ENCODE data around the gene GGCT. TPM values are rescaled to one million over a fixed set of nuclear protein-coding genes. Genes with fewer than 3 reads are reported as not detected.
"Not testable (repeated sequence)": the region's sequence is repeated elsewhere in the genome, so short reads cannot be mapped to it uniquely, and the experiment has no call there.

GGCT gene
- total and polyA plus RNA-seq, 2 donors (not counting 3 experiments of a cell fraction or from before 2014, with no cell fraction given): 21.1 to 44.3 TPM

GRCh38 chr7:30527297-30527696, 22.7 kb upstream of the GGCT start:
- intact Hi-C loops (cut with micrococcal nuclease); dilution Hi-C loops (cut with MboI; ENCODE audit: extremely low pct_ligation_motif_present, low sequenced_read_pairs); FAIRE-seq; POLR2A ChIA-PET; H3K4me2 ChIP-seq (ENCODE audit: insufficient read depth, low read length); H3K27me3 ChIP-seq (ENCODE audit: control insufficient read depth in 2 of 2, insufficient read depth in 2 of 2, low read length in 2 of 2); H3K36me3 ChIP-seq (ENCODE audit: control insufficient read depth in 2 of 2, extremely low read depth in 1 of 2, insufficient read depth in 2 of 2, low read length in 2 of 2); H4K20me1 ChIP-seq (replicated peaks; ENCODE audit: control insufficient read depth, extremely low read depth, insufficient read depth, low read length); DNase-seq (ENCODE audit: low read depth, low spot score); H3K9me1 ChIP-seq (replicated peaks; ENCODE audit: control insufficient read depth, extremely low read depth, insufficient read depth, low read length); BruUV-seq (replicated peaks); H3K9me3 ChIP-seq (replicated peaks; ENCODE audit: control insufficient read depth, insufficient read depth, low read length); H3K27ac ChIP-seq (ENCODE audit: insufficient read depth, low read depth, low read length); H3K4me3 ChIP-seq (replicated peaks in 1 of 3; ENCODE audit: insufficient read depth in 1 of 3, low read depth in 1 of 3, low read length in 3 of 3); H3K9ac ChIP-seq (replicated peaks; ENCODE audit: extremely low read depth, insufficient read depth, low read length); H3K79me2 ChIP-seq (ENCODE audit: control insufficient read depth, insufficient read depth, low read length); H2AFZ ChIP-seq (ENCODE audit: low read depth, low read length); H3K4me1 ChIP-seq (ENCODE audit: control insufficient read depth, extremely low read depth, insufficient read depth, low read length): not testable (repeated sequence)
- CTCF ChIA-PET: interaction anchor here (0.8 to 1.0 kb wide), 2 partner anchors 36 to 37 kb away, joined by 3 to 4 read pairs; no protein-coding TSS in a partner anchor

GRCh38 chr7:30526163-30526562, 21.5 kb upstream of the GGCT start:
- dilution Hi-C loops (cut with MboI; ENCODE audit: extremely low pct_ligation_motif_present, low sequenced_read_pairs): no loop called here
- CTCF ChIA-PET: interaction anchor here (0.8 kb wide), 1 partner anchor 37 kb away, joined by 3 read pairs; no protein-coding TSS in a partner anchor

More at GRCh38 chr7:30526163-30526562, 21.5 kb upstream of the GGCT start:
- no peak overlapping the region for H3K27ac ChIP-seq (ENCODE audit: insufficient read depth, low read depth, low read length)
- no peak overlapping the region for H3K4me2 ChIP-seq (ENCODE audit: insufficient read depth, low read length)
- POLR2A ChIA-PET: no interaction called here
- H3K9ac ChIP-seq (replicated peaks; ENCODE audit: extremely low read depth, insufficient read depth, low read length): no peak overlapping the region
- H3K9me1 ChIP-seq (replicated peaks; ENCODE audit: control insufficient read depth, extremely low read depth, insufficient read depth, low read length): no peaks in the 10 kb centered on the region
- no peak overlapping the region for H3K4me3 ChIP-seq (replicated peaks in 1 of 3; ENCODE audit: insufficient read depth in 1 of 3, low read depth in 1 of 3, low read length in 3 of 3)
- FAIRE-seq (no peak), DNase-seq (ENCODE audit: low read depth, low spot score) (no peak)
- no peaks in the 10 kb centered on the region for H3K36me3 ChIP-seq (ENCODE audit: control insufficient read depth in 2 of 2, extremely low read depth in 1 of 2, insufficient read depth in 2 of 2, low read length in 2 of 2)
- no peaks in the 10 kb centered on the region for H3K27me3 ChIP-seq (ENCODE audit: control insufficient read depth in 2 of 2, insufficient read depth in 2 of 2, low read length in 2 of 2)
- H3K79me2 ChIP-seq (ENCODE audit: control insufficient read depth, insufficient read depth, low read length): no peaks in the 10 kb centered on the region
- H4K20me1 ChIP-seq (replicated peaks; ENCODE audit: control insufficient read depth, extremely low read depth, insufficient read depth, low read length): no peaks in the 10 kb centered on the region
- no TSS peak for BruUV-seq (replicated peaks)
- H3K4me1 ChIP-seq (ENCODE audit: control insufficient read depth, extremely low read depth, insufficient read depth, low read length): peaks cover 2% of the 10 kb centered on the region
- no peak for TF ChIP-seq GATA2 (IDR thresholded peaks at IDR 0.05; ENCODE audit: insufficient read depth, insufficient read length, low read depth, low read length)
- TF ChIP-seq MYC (IDR thresholded peaks at IDR 0.05; ENCODE audit: low read depth, low read length): no peak
- no peak for TF ChIP-seq FOS (IDR thresholded peaks at IDR 0.05; ENCODE audit: borderline replicate concordance, insufficient read depth, low read length)
- no peak for TF ChIP-seq POLR2AphosphoS5 (IDR thresholded peaks at IDR 0.05; ENCODE audit: insufficient read depth, low read depth, low read length)
- no peak for TF ChIP-seq CTCF (IDR thresholded peaks at IDR 0.05; ENCODE audit: extremely low read depth in 1 of 2, insufficient read depth in 1 of 2, low read depth in 1 of 2, low read length in 2 of 2)
- TF ChIP-seq MAX (IDR thresholded peaks at IDR 0.05; ENCODE audit: insufficient read depth, insufficient read length): no peak
- H2AFZ ChIP-seq (ENCODE audit: low read depth, low read length): no peak overlapping the region
- intact Hi-C loops (cut with micrococcal nuclease): no loop called here
- H3K9me3 ChIP-seq (replicated peaks; ENCODE audit: control insufficient read depth, insufficient read depth, low read length): no peaks in the 10 kb centered on the region
